Posterior cingulate gyrus (tissue), 11 donors: ENCODE results near the gene VASH1.

Experiments
- DNase-seq, 10 donors: peaks; one replicate each; pipeline versions ENCODE4 v3.0.0 to v3.0.0-alpha.2; 2020 to 2021; ENCODE audit warnings: mixed read lengths in 3 of 10
- intact Hi-C: fragments of 100-400 bp; cut with DNase I; formaldehyde crosslinking; loops from one replicate; pipeline ENCODE4 v1.15.1; 2023

The VASH1 gene

GRCh38 chr14:76780875-76781647, 19.8 kb downstream of the VASH1 start:
- peak in 8 of 10 donors; percentile 67 to 96 (median 80) for DNase-seq
- intact Hi-C loops, result no loop called here

- intact Hi-C loops, result no loop called here
- DNase-seq, result peak in 2 of 10 donors; percentile 54
Observed at GRCh38 chr14:76781648-76782051, 20.4 kb downstream of the VASH1 start.

GRCh38 chr14:76782115-76782884, 21.0 kb downstream of the VASH1 start:
- intact Hi-C loops, result no loop called here
- peak in 2 of 10 donors; percentile 72 to 83 for DNase-seq

- DNase-seq, result peak in 4 of 10 donors; percentile 40 to 82 (median 76)
- intact Hi-C loops, result no loop called here
Observed at GRCh38 chr14:76782885-76783566, 21.8 kb downstream of the VASH1 start.

- DNase-seq, result peak in 1 of 10 donors; percentile 67
- intact Hi-C loops, result loop anchor here (1.0 kb wide), 1 partner anchor 74 kb away; no protein-coding TSS in a partner anchor
Observed at GRCh38 chr14:76784266-76784874, 23.1 kb downstream of the VASH1 start.

GRCh38 chr14:76784881-76785280, 23.6 kb downstream of the VASH1 start:
- intact Hi-C loops, result loop anchor here (1.0 kb wide), 1 partner anchor 75 kb away; no protein-coding TSS in a partner anchor
- DNase-seq, result peak in 8 of 10 donors; percentile 76 to 97 (median 84)

- peak in 5 of 10 donors; percentile 47 to 92 (median 81) for DNase-seq
- intact Hi-C loops, result no loop called here
Observed at GRCh38 chr14:76786601-76787000, 25.3 kb downstream of the VASH1 start.

- no peak for DNase-seq
- intact Hi-C loops, result no loop called here
Observed at GRCh38 chr14:76792422-76792821, 31.2 kb downstream of the VASH1 start.

- intact Hi-C loops, result no loop called here
- DNase-seq, result no peak
Observed at GRCh38 chr14:76793324-76793723, 32.1 kb downstream of the VASH1 start.

- intact Hi-C loops, result no loop called here
- DNase-seq, result no peak
Observed at GRCh38 chr14:76793956-76794355, 32.7 kb downstream of the VASH1 start.

- DNase-seq, result no peak
- intact Hi-C loops, result no loop called here
Observed at GRCh38 chr14:76806446-76806845, 45.2 kb downstream of the VASH1 start.

GRCh38 chr14:76808011-76808410, 46.7 kb downstream of the VASH1 start:
- no peak for DNase-seq
- intact Hi-C loops, result no loop called here

- intact Hi-C loops, result no loop called here
- no peak for DNase-seq
Observed at GRCh38 chr14:76808990-76809389, 47.7 kb downstream of the VASH1 start.

GRCh38 chr14:76810525-76810924, 49.3 kb downstream of the VASH1 start:
- DNase-seq, result no peak
- intact Hi-C loops, result loop anchor here (10.0 kb wide), 1 partner anchor 64 kb away; no protein-coding TSS in a partner anchor

GRCh38 chr14:76810953-76811400, 49.7 kb downstream of the VASH1 start:
- DNase-seq, result peak in 3 of 10 donors; percentile 17 to 46 (median 32)
- intact Hi-C loops, result loop anchor here (1.0 to 10.0 kb wide), 2 partner anchors 64 to 101 kb away; no protein-coding TSS in a partner anchor

- DNase-seq, result no peak
- intact Hi-C loops, result loop anchor here (1.0 to 10.0 kb wide), 2 partner anchors 63 to 101 kb away; no protein-coding TSS in a partner anchor
Observed at GRCh38 chr14:76811561-76811960, 50.3 kb downstream of the VASH1 start.

- intact Hi-C loops, result loop anchor here (1.0 to 10.0 kb wide), 3 partner anchors 17 to 63 kb away; no protein-coding TSS in a partner anchor
- no peak for DNase-seq
Observed at GRCh38 chr14:76812093-76812421, 50.8 kb downstream of the VASH1 start.

- intact Hi-C loops, result loop anchor here (1.0 to 10.0 kb wide), 3 partner anchors 16 to 62 kb away; no protein-coding TSS in a partner anchor
- peak; percentile 90 to 99 (median 92) for DNase-seq
Observed at GRCh38 chr14:76812422-76813383, 51.4 kb downstream of the VASH1 start, which contains the start of gene ANGEL1. Gene ANGEL1, minus strand, starts transcription at chr14:76812882. Its CDS starts 55 bp downstream, at chr14:76812827.
